ENCODE results near the gene HMG20B.

The HMG20B gene

GRCh38 chr19:3599776-3600187, 27.0 kb downstream of the HMG20B start:
- Histone ChIP-seq H3K36me3 (ENCODE audit: control insufficient read depth, insufficient read depth, low read length) (no peaks in the 10 kb centered on the region), H3K4me1 (ENCODE audit: control insufficient read depth, insufficient read depth, low read length) (no peaks in the 10 kb centered on the region), H3K27me3 (ENCODE audit: control insufficient read depth, insufficient read depth, low read length, poor library complexity, severe bottlenecking) (peaks cover under 1% of the 10 kb centered on the region), H3K9me3 (ENCODE audit: control insufficient read depth, low read length) (no peaks in the 10 kb centered on the region), H3K4me3 (ENCODE audit: insufficient read depth, low read depth, low read length) (no peak overlapping the region), H3K27ac (ENCODE audit: insufficient read depth, low read depth, low read length, poor library complexity, severe bottlenecking) (no peak overlapping the region)
- WGBS, 2 experiments, result 89 to 91% methylated on average over 28 of the region's 28 CpGs

GRCh38 chr19:3601021-3601420, 28.3 kb downstream of the HMG20B start:
- no peaks in the 10 kb centered on the region for H3K4me1 ChIP-seq (ENCODE audit: control insufficient read depth, insufficient read depth, low read length)
- H3K27me3 ChIP-seq (ENCODE audit: control insufficient read depth, insufficient read depth, low read length, poor library complexity, severe bottlenecking), result peaks cover 13% of the 10 kb centered on the region
- H3K9me3 ChIP-seq (ENCODE audit: control insufficient read depth, low read length), result no peaks in the 10 kb centered on the region
- H3K4me3 ChIP-seq (ENCODE audit: insufficient read depth, low read depth, low read length), result no peak overlapping the region
- H3K27ac ChIP-seq (ENCODE audit: insufficient read depth, low read depth, low read length, poor library complexity, severe bottlenecking), result no peak overlapping the region
- no peaks in the 10 kb centered on the region for H3K36me3 ChIP-seq (ENCODE audit: control insufficient read depth, insufficient read depth, low read length)
- WGBS, 2 experiments, result 89 to 93% methylated on average over 12 of the region's 12 CpGs

- 87 to 90% methylated on average over 23 of the region's 23 CpGs for WGBS, 2 experiments
- no peaks in the 10 kb centered on the region for H3K9me3 ChIP-seq (ENCODE audit: control insufficient read depth, low read length)
- no peaks in the 10 kb centered on the region for H3K36me3 ChIP-seq (ENCODE audit: control insufficient read depth, insufficient read depth, low read length)
- no peak overlapping the region for H3K4me3 ChIP-seq (ENCODE audit: insufficient read depth, low read depth, low read length)
- H3K27ac ChIP-seq (ENCODE audit: insufficient read depth, low read depth, low read length, poor library complexity, severe bottlenecking), result no peak overlapping the region
- H3K4me1 ChIP-seq (ENCODE audit: control insufficient read depth, insufficient read depth, low read length), result peaks cover 12% of the 10 kb centered on the region
- peaks cover 35% of the 10 kb centered on the region for H3K27me3 ChIP-seq (ENCODE audit: control insufficient read depth, insufficient read depth, low read length, poor library complexity, severe bottlenecking)
These were observed 30.5 kb downstream of the HMG20B start for GRCh38 chr19:3603121-3603811.

- Histone ChIP-seq H3K4me1 (ENCODE audit: control insufficient read depth, insufficient read depth, low read length) (peaks cover 14% of the 10 kb centered on the region), H3K9me3 (ENCODE audit: control insufficient read depth, low read length) (no peaks in the 10 kb centered on the region), H3K36me3 (ENCODE audit: control insufficient read depth, insufficient read depth, low read length) (no peaks in the 10 kb centered on the region), H3K27ac (ENCODE audit: insufficient read depth, low read depth, low read length, poor library complexity, severe bottlenecking) (no peak overlapping the region), H3K27me3 (ENCODE audit: control insufficient read depth, insufficient read depth, low read length, poor library complexity, severe bottlenecking) (peaks cover 35% of the 10 kb centered on the region), H3K4me3 (ENCODE audit: insufficient read depth, low read depth, low read length) (no peak overlapping the region)
- WGBS, 2 experiments, result 91 to 92% methylated on average over 27 of the region's 27 CpGs
These were observed 31.7 kb downstream of the HMG20B start for GRCh38 chr19:3604227-3604986.

- 86 to 89% methylated on average over 11 of the region's 11 CpGs for WGBS, 2 experiments
- Histone ChIP-seq H3K27me3 (ENCODE audit: control insufficient read depth, insufficient read depth, low read length, poor library complexity, severe bottlenecking) (peaks cover 35% of the 10 kb centered on the region), H3K4me1 (ENCODE audit: control insufficient read depth, insufficient read depth, low read length) (peaks cover 14% of the 10 kb centered on the region), H3K36me3 (ENCODE audit: control insufficient read depth, insufficient read depth, low read length) (peaks cover 3% of the 10 kb centered on the region), H3K27ac (ENCODE audit: insufficient read depth, low read depth, low read length, poor library complexity, severe bottlenecking) (no peak overlapping the region), H3K4me3 (ENCODE audit: insufficient read depth, low read depth, low read length) (no peak overlapping the region), H3K9me3 (ENCODE audit: control insufficient read depth, low read length) (no peaks in the 10 kb centered on the region)
These were observed 32.2 kb downstream of the HMG20B start for GRCh38 chr19:3604987-3605343.

GRCh38 chr19:3605361-3605760, 32.6 kb downstream of the HMG20B start:
- Histone ChIP-seq H3K27ac (ENCODE audit: insufficient read depth, low read depth, low read length, poor library complexity, severe bottlenecking) (no peak overlapping the region), H3K36me3 (ENCODE audit: control insufficient read depth, insufficient read depth, low read length) (peaks cover 5% of the 10 kb centered on the region), H3K4me3 (ENCODE audit: insufficient read depth, low read depth, low read length) (no peak overlapping the region), H3K27me3 (ENCODE audit: control insufficient read depth, insufficient read depth, low read length, poor library complexity, severe bottlenecking) (peaks cover 35% of the 10 kb centered on the region), H3K4me1 (ENCODE audit: control insufficient read depth, insufficient read depth, low read length) (peaks cover 14% of the 10 kb centered on the region), H3K9me3 (ENCODE audit: control insufficient read depth, low read length) (no peaks in the 10 kb centered on the region)
- 85 to 93% methylated on average over 3 of the region's 3 CpGs for WGBS, 2 experiments

- H3K4me3 ChIP-seq (ENCODE audit: insufficient read depth, low read depth, low read length), result no peak overlapping the region
- no peak overlapping the region for H3K27ac ChIP-seq (ENCODE audit: insufficient read depth, low read depth, low read length, poor library complexity, severe bottlenecking)
- H3K36me3 ChIP-seq (ENCODE audit: control insufficient read depth, insufficient read depth, low read length), result peaks cover 5% of the 10 kb centered on the region
- peaks cover 14% of the 10 kb centered on the region for H3K4me1 ChIP-seq (ENCODE audit: control insufficient read depth, insufficient read depth, low read length)
- no peaks in the 10 kb centered on the region for H3K9me3 ChIP-seq (ENCODE audit: control insufficient read depth, low read length)
- 78 to 85% methylated on average over 5 of the region's 5 CpGs for WGBS, 2 experiments
- peaks cover 35% of the 10 kb centered on the region for H3K27me3 ChIP-seq (ENCODE audit: control insufficient read depth, insufficient read depth, low read length, poor library complexity, severe bottlenecking)
These were observed 33.0 kb downstream of the HMG20B start for GRCh38 chr19:3605770-3606169.

- peak overlapping the region; percentile 25 for H3K4me3 ChIP-seq (ENCODE audit: insufficient read depth, low read depth, low read length)
- WGBS, 2 experiments, result 21 to 23% methylated on average over 35 of the region's 35 CpGs
These were observed 33.5 kb downstream of the HMG20B start for GRCh38 chr19:3606174-3606689.

GRCh38 chr19:3606690-3607289, 34.0 kb downstream of the HMG20B start, which contains the start of gene TBXA2R:
Gene TBXA2R, minus strand, starts transcription at chr19:3606875. Its CDS starts 6,241 bp downstream, at chr19:3600634.
- Histone ChIP-seq H3K9me3 (ENCODE audit: control insufficient read depth, low read length) (no peaks in the 10 kb centered on the region), H3K4me1 (ENCODE audit: control insufficient read depth, insufficient read depth, low read length) (peaks cover 14% of the 10 kb centered on the region), H3K36me3 (ENCODE audit: control insufficient read depth, insufficient read depth, low read length) (peaks cover 11% of the 10 kb centered on the region), H3K4me3 (ENCODE audit: insufficient read depth, low read depth, low read length) (peak within 1 kb of the TSS; percentile 25), H3K27ac (ENCODE audit: insufficient read depth, low read depth, low read length, poor library complexity, severe bottlenecking) (no peak within 1 kb of the TSS), H3K27me3 (ENCODE audit: control insufficient read depth, insufficient read depth, low read length, poor library complexity, severe bottlenecking) (peaks cover 35% of the 10 kb centered on the region)
- WGBS, 2 experiments, result 3 to 5% methylated on average over 46 of the region's 46 CpGs

More at GRCh38 chr19:3606174-3606689, 33.5 kb downstream of the HMG20B start:
- Histone ChIP-seq H3K4me1 (ENCODE audit: control insufficient read depth, insufficient read depth, low read length) (peaks cover 14% of the 10 kb centered on the region), H3K36me3 (ENCODE audit: control insufficient read depth, insufficient read depth, low read length) (peaks cover 6% of the 10 kb centered on the region), H3K9me3 (ENCODE audit: control insufficient read depth, low read length) (no peaks in the 10 kb centered on the region), H3K27me3 (ENCODE audit: control insufficient read depth, insufficient read depth, low read length, poor library complexity, severe bottlenecking) (peaks cover 35% of the 10 kb centered on the region), H3K27ac (ENCODE audit: insufficient read depth, low read depth, low read length, poor library complexity, severe bottlenecking) (no peak overlapping the region)

Data from ectodermal cell (in vitro differentiated cells).